Nephron (organoid): ENCODE results near the gene CUZD1.

ENCODE experiments used
- H3K27ac Mint-ChIP-seq, 3 experiments: 2 replicates each; pipeline ENCODE4 v1.8.0; 2020; ENCODE audit warnings: mixed read lengths in 3 of 3, mild to moderate bottlenecking in 2 of 3, moderate library complexity in 1 of 3
- H3K27me3 Mint-ChIP-seq: 2 replicates; pipeline ENCODE4 v1.8.0; 2021; ENCODE audit warnings: low read depth, mild to moderate bottlenecking, moderate library complexity, mixed read lengths
- H3K36me3 Mint-ChIP-seq: 2 replicates; pipeline ENCODE4 v1.8.0; 2020; ENCODE audit warnings: low read depth, mixed read lengths
- H3K4me1 Mint-ChIP-seq: 2 replicates; pipeline ENCODE4 v1.8.0; 2020; ENCODE audit warnings: mixed read lengths
- H3K4me3 Mint-ChIP-seq, 3 experiments: 2 replicates each; pipeline ENCODE4 v1.8.0; 2020; ENCODE audit warnings: mild to moderate bottlenecking in 3 of 3, mixed read lengths in 3 of 3, moderate library complexity in 2 of 3
- H3K9me3 Mint-ChIP-seq: 2 replicates; pipeline ENCODE4 v1.8.0; 2020; ENCODE audit warnings: mixed read lengths
- TF ChIP-seq, protein P1 (sequence below), 3 experiments: fragments of 200-600 bp; sonication (generic); IDR thresholded peaks; one replicate each; pipeline ENCODE4 v1.5.0; 2021; ENCODE audit warnings: antibody characterized with exemption in 3 of 3; ENCODE audit not compliant: unreplicated experiment in 3 of 3

The CUZD1 gene

DNA sequence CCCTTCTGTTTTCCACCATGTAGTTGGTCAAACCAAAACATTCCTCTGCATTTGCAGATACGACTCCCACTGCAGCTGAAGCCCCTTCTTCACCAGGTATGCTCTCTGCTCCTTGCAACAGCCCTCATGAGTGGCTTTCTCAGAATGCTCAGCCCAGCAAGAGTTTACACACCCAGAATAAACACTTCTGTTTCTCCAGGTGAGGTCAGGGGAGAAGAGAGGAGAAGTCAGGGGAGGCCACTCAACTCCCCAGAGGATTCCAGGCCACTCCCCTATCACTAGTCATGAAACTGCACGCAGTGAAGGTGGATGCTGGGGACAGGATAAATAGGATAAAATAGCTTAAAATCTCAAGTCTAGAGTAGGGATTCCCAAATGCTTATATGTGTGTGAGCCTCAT, 31.2 kb downstream of the CUZD1 start:
- H3K36me3 Mint-ChIP-seq, result no peaks in the 10 kb centered on the region
- no peak overlapping the region for H3K4me3 Mint-ChIP-seq
- TF ChIP-seq, protein P1, sequence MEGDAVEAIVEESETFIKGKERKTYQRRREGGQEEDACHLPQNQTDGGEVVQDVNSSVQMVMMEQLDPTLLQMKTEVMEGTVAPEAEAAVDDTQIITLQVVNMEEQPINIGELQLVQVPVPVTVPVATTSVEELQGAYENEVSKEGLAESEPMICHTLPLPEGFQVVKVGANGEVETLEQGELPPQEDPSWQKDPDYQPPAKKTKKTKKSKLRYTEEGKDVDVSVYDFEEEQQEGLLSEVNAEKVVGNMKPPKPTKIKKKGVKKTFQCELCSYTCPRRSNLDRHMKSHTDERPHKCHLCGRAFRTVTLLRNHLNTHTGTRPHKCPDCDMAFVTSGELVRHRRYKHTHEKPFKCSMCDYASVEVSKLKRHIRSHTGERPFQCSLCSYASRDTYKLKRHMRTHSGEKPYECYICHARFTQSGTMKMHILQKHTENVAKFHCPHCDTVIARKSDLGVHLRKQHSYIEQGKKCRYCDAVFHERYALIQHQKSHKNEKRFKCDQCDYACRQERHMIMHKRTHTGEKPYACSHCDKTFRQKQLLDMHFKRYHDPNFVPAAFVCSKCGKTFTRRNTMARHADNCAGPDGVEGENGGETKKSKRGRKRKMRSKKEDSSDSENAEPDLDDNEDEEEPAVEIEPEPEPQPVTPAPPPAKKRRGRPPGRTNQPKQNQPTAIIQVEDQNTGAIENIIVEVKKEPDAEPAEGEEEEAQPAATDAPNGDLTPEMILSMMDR (IDR thresholded peaks at IDR 0.05; ENCODE audit: unreplicated experiment in 3 of 3), result no peak
- H3K9me3 Mint-ChIP-seq, result no peaks in the 10 kb centered on the region
- no peak overlapping the region for H3K27ac Mint-ChIP-seq
- no peaks in the 10 kb centered on the region for H3K4me1 Mint-ChIP-seq
- H3K27me3 Mint-ChIP-seq, result no peaks in the 10 kb centered on the region

DNA sequence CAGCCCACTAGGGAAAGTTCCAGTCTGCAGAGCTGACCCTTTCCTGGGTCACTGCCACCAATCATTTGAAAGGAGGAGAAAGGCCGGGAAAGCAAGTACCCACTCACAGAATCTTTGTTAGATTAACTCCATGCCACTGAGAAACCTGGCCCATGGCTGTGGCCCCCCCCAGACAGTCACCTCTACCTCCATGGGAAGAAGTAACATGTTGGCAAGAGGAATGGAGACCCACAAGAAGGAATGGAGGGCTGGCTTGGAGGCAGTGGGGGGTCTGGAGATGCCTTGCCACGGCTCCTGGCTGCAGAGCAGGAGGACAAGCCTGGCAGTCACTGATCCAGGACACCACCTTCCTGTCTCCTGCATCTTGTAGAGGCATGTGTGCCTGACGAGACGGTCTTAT, 32.9 kb downstream of the CUZD1 start:
- H3K4me1 Mint-ChIP-seq, result no peaks in the 10 kb centered on the region
- H3K4me3 Mint-ChIP-seq, result no peak overlapping the region
- no peaks in the 10 kb centered on the region for H3K27me3 Mint-ChIP-seq
- H3K27ac Mint-ChIP-seq, result no peak overlapping the region
- H3K9me3 Mint-ChIP-seq, result no peaks in the 10 kb centered on the region
- TF ChIP-seq, protein P1 (IDR thresholded peaks at IDR 0.05; ENCODE audit: unreplicated experiment in 3 of 3), result no peak
- H3K36me3 Mint-ChIP-seq, result no peaks in the 10 kb centered on the region

DNA sequence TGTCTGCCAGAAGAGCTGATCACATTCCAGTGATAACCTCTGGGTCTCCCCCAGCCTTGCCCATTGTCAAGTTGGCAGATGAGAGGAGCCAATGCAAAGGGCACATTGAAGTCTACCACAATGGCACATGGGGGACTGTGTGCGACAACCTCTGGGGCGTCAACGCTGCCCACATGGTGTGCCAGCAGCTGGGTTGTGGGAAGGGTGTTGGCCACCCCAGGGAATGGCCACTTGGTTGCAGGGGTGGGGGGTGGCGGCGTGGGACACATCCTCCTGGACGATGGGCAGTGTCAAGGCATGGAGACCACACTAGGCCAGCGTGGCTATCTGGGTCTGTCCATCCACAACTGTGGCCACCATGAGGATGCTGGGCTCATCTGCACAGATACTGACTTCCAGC, 43.4 kb downstream of the CUZD1 start:
- TF ChIP-seq, protein P1 (IDR thresholded peaks at IDR 0.05; ENCODE audit: unreplicated experiment in 3 of 3), result no peak
- no peak overlapping the region for H3K4me3 Mint-ChIP-seq
- H3K27ac Mint-ChIP-seq, result no peak overlapping the region
- H3K4me1 Mint-ChIP-seq, result no peaks in the 10 kb centered on the region
- H3K36me3 Mint-ChIP-seq, result no peaks in the 10 kb centered on the region
- H3K9me3 Mint-ChIP-seq, result no peaks in the 10 kb centered on the region
- H3K27me3 Mint-ChIP-seq, result peaks cover 14% of the 10 kb centered on the region

DNA sequence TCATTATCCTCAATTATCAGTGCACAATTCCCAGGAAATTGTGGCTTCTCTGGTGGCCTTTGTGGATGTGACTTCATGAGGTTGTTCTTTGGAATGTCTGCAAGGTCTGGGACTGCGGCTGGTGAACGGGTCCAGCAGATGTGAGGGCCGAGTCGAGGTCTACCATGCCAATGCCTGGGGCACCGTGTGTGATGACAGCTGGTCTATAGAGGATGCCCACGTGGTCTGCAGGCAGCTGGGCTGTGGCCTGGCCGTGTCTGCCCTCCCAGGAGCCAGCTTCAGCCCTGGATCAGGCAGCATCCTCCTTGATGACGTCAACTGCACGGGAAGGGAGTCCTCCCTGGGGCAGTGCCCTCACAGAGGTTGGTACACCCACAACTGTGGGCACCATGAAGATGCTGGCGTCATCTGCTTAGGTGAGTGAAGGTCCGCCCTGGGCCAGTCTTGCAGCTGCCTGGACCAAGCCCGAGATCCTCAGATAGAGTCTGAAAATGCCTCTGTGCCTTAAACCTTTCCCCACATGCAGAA, 46.9 kb downstream of the CUZD1 start:
- H3K4me1 Mint-ChIP-seq, result no peaks in the 10 kb centered on the region
- H3K4me3 Mint-ChIP-seq, result no peak overlapping the region
- H3K9me3 Mint-ChIP-seq, result no peaks in the 10 kb centered on the region
- TF ChIP-seq, protein P1 (IDR thresholded peaks at IDR 0.05; ENCODE audit: unreplicated experiment in 3 of 3), result no peak
- H3K36me3 Mint-ChIP-seq, result no peaks in the 10 kb centered on the region
- H3K27ac Mint-ChIP-seq, result no peak overlapping the region
- H3K27me3 Mint-ChIP-seq, result peaks cover 28% of the 10 kb centered on the region

DNA sequence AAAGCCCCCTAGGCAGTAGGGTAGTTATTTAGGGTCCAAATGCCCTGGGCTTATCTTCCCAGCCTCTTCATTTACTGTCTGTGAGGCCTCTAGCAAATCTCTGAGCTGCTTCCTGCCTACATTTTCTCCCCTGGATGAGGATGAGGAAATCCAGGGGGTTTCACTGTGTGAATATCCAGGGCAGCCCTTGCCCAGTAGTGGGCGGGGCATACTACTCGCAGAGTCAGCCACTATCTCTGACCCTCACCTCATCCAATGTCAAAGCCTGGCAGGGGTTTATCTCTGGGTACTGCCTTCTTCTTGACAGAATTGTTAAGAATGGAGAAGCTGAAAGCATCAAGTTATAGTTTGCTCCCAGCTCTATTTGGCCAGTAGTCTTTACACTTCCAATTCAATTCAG, 48.9 kb downstream of the CUZD1 start:
- TF ChIP-seq, protein P1 (IDR thresholded peaks at IDR 0.05; ENCODE audit: unreplicated experiment in 3 of 3), result no peak
- H3K4me1 Mint-ChIP-seq, result no peaks in the 10 kb centered on the region
- H3K4me3 Mint-ChIP-seq, result no peak overlapping the region
- H3K9me3 Mint-ChIP-seq, result no peaks in the 10 kb centered on the region
- no peak overlapping the region for H3K27ac Mint-ChIP-seq
- H3K36me3 Mint-ChIP-seq, result no peaks in the 10 kb centered on the region
- H3K27me3 Mint-ChIP-seq, result peaks cover 32% of the 10 kb centered on the region

DNA sequence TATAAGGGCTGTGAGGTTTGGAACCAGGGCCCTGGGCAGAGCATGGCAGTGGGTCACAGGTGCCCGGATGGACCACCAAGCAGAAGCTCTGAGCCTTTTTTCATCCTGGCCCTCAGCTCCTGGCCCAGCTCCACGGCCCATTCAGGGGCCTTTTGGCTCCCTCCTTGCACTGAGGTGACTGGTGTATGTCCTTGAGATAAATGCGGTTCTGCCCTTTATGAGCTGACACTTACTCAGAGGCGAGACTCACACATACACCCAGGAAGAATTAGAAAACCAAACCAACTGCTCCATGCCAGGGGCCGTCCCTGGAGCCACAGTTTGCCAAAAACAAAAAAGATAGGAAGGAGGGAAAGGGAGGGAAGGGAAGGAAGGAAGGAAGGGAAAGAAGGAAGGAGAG, 49.7 kb downstream of the CUZD1 start:
- TF ChIP-seq, protein P1 (IDR thresholded peaks at IDR 0.05; ENCODE audit: unreplicated experiment in 3 of 3), result no peak
- Mint-ChIP-seq H3K36me3 (no peaks in the 10 kb centered on the region), H3K27me3 (peaks cover 32% of the 10 kb centered on the region), H3K9me3 (no peaks in the 10 kb centered on the region), H3K4me1 (no peaks in the 10 kb centered on the region), H3K27ac (no peak overlapping the region), H3K4me3 (no peak overlapping the region)
